IPS-20b (cell line): ENCODE results near the gene U2AF1L4.
A peak's percentile ranks its signal among the peaks of the same experiment; 100 is the strongest.

Experiments
- H3K27ac ChIP-seq: one replicate; pipeline ENCODE4 v1.5.1; 2013; ENCODE audit warnings: low read length
- H3K27me3 ChIP-seq: 2 replicates; pipeline ENCODE4 v1.6.1; 2013; ENCODE audit warnings: mild to moderate bottlenecking, low read length, inconsistent platforms; ENCODE audit not compliant: insufficient read depth
- H3K36me3 ChIP-seq: 2 replicates; pipeline ENCODE4 v1.6.1; 2013; ENCODE audit warnings: low read depth, mild to moderate bottlenecking, inconsistent platforms, low read length, moderate library complexity; ENCODE audit not compliant: insufficient read depth
- H3K4me1 ChIP-seq: 2 replicates; pipeline ENCODE4 v1.6.1; 2013; ENCODE audit warnings: mild to moderate bottlenecking, control low read depth, inconsistent platforms, low read length, moderate library complexity; ENCODE audit not compliant: insufficient read depth
- H3K4me3 ChIP-seq: 2 replicates; pipeline ENCODE4 v1.5.1; 2013; ENCODE audit warnings: mild to moderate bottlenecking, low read length, inconsistent platforms
- H3K9ac ChIP-seq: 2 replicates; pipeline ENCODE4 v1.6.1; 2013; ENCODE audit warnings: low read depth, mild to moderate bottlenecking, inconsistent platforms, low read length, moderate library complexity
- H3K9me3 ChIP-seq: 2 replicates; pipeline ENCODE4 v1.6.1; 2013; ENCODE audit warnings: mild to moderate bottlenecking, low read depth, low read length, inconsistent platforms; ENCODE audit not compliant: insufficient read depth

The U2AF1L4 gene

GRCh38 chr19:35764432-35765315, 19.5 kb upstream of the U2AF1L4 start:
- Histone ChIP-seq H3K4me3 (no peak overlapping the region), H3K36me3 (peaks cover 33% of the 10 kb centered on the region), H3K9me3 (no peaks in the 10 kb centered on the region), H3K27ac (no peak overlapping the region), H3K27me3 (no peaks in the 10 kb centered on the region), H3K4me1 (no peaks in the 10 kb centered on the region; the same call in 1 of the 2 replicates), H3K9ac (no peak overlapping the region)

- no peaks in the 10 kb centered on the region for H3K9me3 ChIP-seq
- H3K27me3 ChIP-seq, result peaks cover 5% of the 10 kb centered on the region; the same call in 1 of the 2 replicates
- no peaks in the 10 kb centered on the region; the same call in 1 of the 2 replicates for H3K4me1 ChIP-seq
- H3K36me3 ChIP-seq, result peaks cover 30% of the 10 kb centered on the region
- no peak overlapping the region for H3K4me3 ChIP-seq
- no peak overlapping the region for H3K27ac ChIP-seq
- no peak overlapping the region for H3K9ac ChIP-seq
These were observed 15.6 kb upstream of the U2AF1L4 start for GRCh38 chr19:35760711-35761349.

DNA sequence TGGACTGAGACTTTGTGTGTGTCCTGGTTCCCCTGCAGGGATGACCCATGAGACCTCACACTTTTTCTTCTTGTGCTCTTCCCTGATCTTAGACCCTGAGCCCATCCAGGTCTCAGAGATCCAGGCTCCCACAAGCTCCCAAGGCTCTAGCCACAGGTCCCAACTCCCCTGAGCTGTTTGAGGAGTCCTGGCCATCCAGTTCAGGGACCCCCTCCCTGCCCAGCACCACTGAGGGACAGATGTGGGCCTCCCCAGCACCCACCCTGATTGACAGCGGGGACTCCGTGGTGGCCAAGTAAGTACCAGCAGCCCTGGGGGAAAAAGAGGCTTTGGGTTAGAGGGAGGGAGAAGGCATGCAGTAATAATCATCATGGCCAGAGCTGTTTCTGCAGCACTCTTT, 14.5 kb upstream of the U2AF1L4 start:
- H3K9ac ChIP-seq, result no peak overlapping the region
- H3K4me3 ChIP-seq, result no peak overlapping the region
- H3K36me3 ChIP-seq, result peaks cover 24% of the 10 kb centered on the region
- no peak overlapping the region for H3K27ac ChIP-seq
- peaks cover 3% of the 10 kb centered on the region; the same call in 1 of the 2 replicates for H3K4me1 ChIP-seq
- peaks cover 16% of the 10 kb centered on the region; the same call in 1 of the 2 replicates for H3K27me3 ChIP-seq
- no peaks in the 10 kb centered on the region for H3K9me3 ChIP-seq

GRCh38 chr19:35757749-35758608, 12.8 kb upstream of the U2AF1L4 start, which contains the start of gene PROSER3:
Gene PROSER3, plus strand, starts transcription at chr19:35758176. Its CDS starts 40 bp downstream, at chr19:35758216.
- Histone ChIP-seq H3K36me3 (peaks cover 22% of the 10 kb centered on the region), H3K27ac (peak within 1 kb of the TSS; percentile 99), H3K9me3 (no peaks in the 10 kb centered on the region), H3K27me3 (peaks cover 17% of the 10 kb centered on the region; the same call in 1 of the 2 replicates), H3K4me1 (peaks cover 3% of the 10 kb centered on the region; the same call in 1 of the 2 replicates), H3K4me3 (peak within 1 kb of the TSS; percentile 100), H3K9ac (peak within 1 kb of the TSS; percentile 97)

DNA sequence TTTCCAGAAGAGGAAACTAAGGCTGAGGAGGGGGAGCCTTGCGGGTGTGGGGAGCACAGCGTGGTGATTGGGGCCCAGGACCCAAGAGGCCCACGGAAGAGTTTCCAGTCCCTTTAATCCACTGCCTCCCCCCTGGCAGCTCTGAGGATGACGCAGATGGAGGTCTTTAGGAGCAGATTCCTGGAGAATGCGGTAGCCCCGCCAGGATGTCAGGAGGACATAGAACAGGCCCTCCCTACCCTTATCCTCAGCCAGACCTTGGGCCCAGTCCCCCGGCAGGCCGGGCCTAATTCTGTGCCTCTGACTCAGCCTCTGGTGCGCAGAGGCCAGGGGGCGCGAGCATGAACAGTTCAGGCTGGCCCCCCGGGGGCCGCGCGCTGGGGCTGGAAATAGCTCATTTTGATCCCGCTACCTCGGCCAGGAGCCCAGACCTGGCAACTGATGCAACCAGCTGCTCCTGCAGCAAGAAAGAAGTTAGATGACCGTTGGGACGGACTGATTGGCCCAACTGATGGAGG, 12.1 kb upstream of the U2AF1L4 start:
- Histone ChIP-seq H3K9ac (peak overlapping the region; percentile 72; the same call in 1 of the 2 replicates), H3K4me3 (peak overlapping the region; percentile 100), H3K36me3 (peaks cover 20% of the 10 kb centered on the region), H3K27me3 (peaks cover 17% of the 10 kb centered on the region; the same call in 1 of the 2 replicates), H3K27ac (no peak overlapping the region), H3K4me1 (peaks cover 3% of the 10 kb centered on the region; the same call in 1 of the 2 replicates), H3K9me3 (no peaks in the 10 kb centered on the region)

- Histone ChIP-seq H3K36me3 (peaks cover 14% of the 10 kb centered on the region; the same call in 1 of the 2 replicates), H3K27me3 (peaks cover 17% of the 10 kb centered on the region; the same call in 1 of the 2 replicates), H3K9ac (peak within 1 kb of the TSS; percentile 72; the same call in 1 of the 2 replicates), H3K27ac (no peak within 1 kb of the TSS), H3K4me3 (peak within 1 kb of the TSS; percentile 100), H3K4me1 (peaks cover 3% of the 10 kb centered on the region; the same call in 1 of the 2 replicates), H3K9me3 (no peaks in the 10 kb centered on the region)
These were observed 11.4 kb upstream of the U2AF1L4 start, which contains the start of gene HSPB6 for GRCh38 chr19:35756377-35757230. Gene HSPB6, minus strand, starts transcription at chr19:35757029. Its CDS starts 21 bp downstream, at chr19:35757008.

DNA sequence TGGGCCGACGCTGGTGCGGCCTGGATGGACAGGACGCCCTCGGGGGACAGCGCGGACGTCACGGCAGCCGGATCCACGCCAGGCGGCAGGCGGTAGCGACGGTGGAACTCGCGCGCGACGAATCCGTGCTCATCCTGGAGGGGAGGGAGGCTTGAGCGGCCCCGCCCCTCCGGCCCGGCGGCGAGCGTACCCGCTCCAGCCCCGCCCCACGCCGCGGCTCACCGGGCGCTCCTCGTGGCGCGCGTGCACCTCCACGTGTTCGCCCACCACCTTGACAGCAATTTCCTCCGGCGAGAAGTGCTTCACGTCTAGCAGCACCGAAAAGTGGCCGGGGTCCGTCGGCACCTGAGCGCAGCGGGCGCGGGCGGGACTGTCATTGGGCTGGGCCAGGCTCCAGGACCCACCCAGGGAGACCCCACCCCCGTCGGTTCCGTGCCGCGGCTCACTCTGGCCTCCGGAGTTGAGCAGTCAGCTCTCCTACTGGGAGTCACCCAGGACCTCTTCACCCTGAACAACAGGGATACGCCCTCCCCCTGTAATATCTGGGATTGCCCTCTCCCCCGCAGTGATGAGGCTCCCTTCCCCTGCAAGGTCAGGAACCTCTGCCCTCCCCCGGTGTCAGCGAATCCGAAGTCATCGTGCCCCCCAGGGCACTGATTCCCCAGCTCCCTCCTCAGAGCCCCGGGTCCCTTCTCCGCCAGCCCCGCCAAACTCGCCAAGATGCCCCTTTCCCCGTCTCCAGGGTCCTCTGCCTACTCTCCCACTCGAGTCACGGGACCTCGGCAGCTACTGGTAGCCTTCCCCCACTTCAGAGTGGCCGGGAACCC, 10.5 kb upstream of the U2AF1L4 start:
- Histone ChIP-seq H3K27me3 (peaks cover 17% of the 10 kb centered on the region; the same call in 1 of the 2 replicates), H3K4me1 (peaks cover 3% of the 10 kb centered on the region; the same call in 1 of the 2 replicates), H3K9ac (no peak overlapping the region; the same call in 1 of the 2 replicates), H3K4me3 (peak overlapping the region; percentile 100; the same call in 1 of the 2 replicates), H3K27ac (no peak overlapping the region), H3K36me3 (peaks cover 12% of the 10 kb centered on the region; the same call in 1 of the 2 replicates), H3K9me3 (no peaks in the 10 kb centered on the region)

DNA sequence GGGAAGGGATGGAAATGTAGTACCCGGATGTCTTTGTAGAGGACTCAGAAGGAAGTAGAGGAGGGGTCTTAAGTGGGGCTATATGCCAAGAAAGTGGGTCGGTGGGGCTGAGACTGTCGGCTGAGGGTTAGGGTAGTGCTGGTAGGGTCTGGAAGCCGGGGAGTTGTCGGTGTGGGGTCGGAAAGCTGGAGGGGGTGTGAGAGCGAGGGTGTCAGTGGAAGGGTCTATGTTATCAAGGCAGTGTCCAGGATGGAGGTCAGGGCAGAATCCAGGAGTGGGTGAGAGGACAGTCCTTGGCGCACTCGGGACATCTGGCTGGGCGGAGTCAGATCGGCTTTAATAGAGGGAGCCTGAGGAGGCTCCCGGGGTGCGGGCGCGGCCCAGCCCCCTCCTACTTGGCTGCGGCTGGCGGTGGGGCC, 9.9 kb upstream of the U2AF1L4 start:
- Histone ChIP-seq H3K27ac (no peak overlapping the region), H3K4me3 (peak overlapping the region; percentile 100; the same call in 1 of the 2 replicates), H3K27me3 (peaks cover 17% of the 10 kb centered on the region; the same call in 1 of the 2 replicates), H3K9me3 (no peaks in the 10 kb centered on the region), H3K9ac (no peak overlapping the region; the same call in 1 of the 2 replicates), H3K4me1 (peaks cover 3% of the 10 kb centered on the region; the same call in 1 of the 2 replicates), H3K36me3 (peaks cover 6% of the 10 kb centered on the region; the same call in 1 of the 2 replicates)

- Histone ChIP-seq H3K27me3 (peaks cover 17% of the 10 kb centered on the region; the same call in 1 of the 2 replicates), H3K9me3 (no peaks in the 10 kb centered on the region), H3K9ac (no peak overlapping the region), H3K4me3 (no peak overlapping the region), H3K27ac (no peak overlapping the region), H3K4me1 (peaks cover 3% of the 10 kb centered on the region; the same call in 1 of the 2 replicates), H3K36me3 (0 out of 2 replicates have a peak, but pooled peaks cover under 1% of the 10 kb centered on the region)
These were observed 9.3 kb upstream of the U2AF1L4 start for GRCh38 chr19:35754370-35755130.
